Nephron (organoid): ENCODE results near the gene RSU1.

Source experiments
- H3K27ac Mint-ChIP-seq, 3 experiments: 2 replicates each; pipeline ENCODE4 v1.8.0; 2020; ENCODE audit warnings: mixed read lengths in 3 of 3, mild to moderate bottlenecking in 2 of 3, moderate library complexity in 1 of 3
- H3K27me3 Mint-ChIP-seq: 2 replicates; pipeline ENCODE4 v1.8.0; 2021; ENCODE audit warnings: low read depth, mild to moderate bottlenecking, moderate library complexity, mixed read lengths
- H3K36me3 Mint-ChIP-seq: 2 replicates; pipeline ENCODE4 v1.8.0; 2020; ENCODE audit warnings: low read depth, mixed read lengths
- H3K4me1 Mint-ChIP-seq: 2 replicates; pipeline ENCODE4 v1.8.0; 2020; ENCODE audit warnings: mixed read lengths
- H3K4me3 Mint-ChIP-seq, 3 experiments: 2 replicates each; pipeline ENCODE4 v1.8.0; 2020; ENCODE audit warnings: mild to moderate bottlenecking in 3 of 3, mixed read lengths in 3 of 3, moderate library complexity in 2 of 3
- H3K9me3 Mint-ChIP-seq: 2 replicates; pipeline ENCODE4 v1.8.0; 2020; ENCODE audit warnings: mixed read lengths
- CTCF ChIP-seq, 3 experiments: fragments of 200-600 bp; sonication (generic); IDR thresholded peaks; one replicate each; pipeline ENCODE4 v1.5.0; 2021; ENCODE audit warnings: antibody characterized with exemption in 3 of 3; ENCODE audit not compliant: unreplicated experiment in 3 of 3

RSU1 gene

GRCh38 chr10:16856567-16856966 is 39.3 kb upstream of the RSU1 start:
- Mint-ChIP-seq H3K4me3 (no peak overlapping the region), H3K27me3 (no peaks in the 10 kb centered on the region), H3K36me3 (no peaks in the 10 kb centered on the region)

GRCh38 chr10:16856092-16856491 is 38.9 kb upstream of the RSU1 start:
- Mint-ChIP-seq H3K4me3 (no peak overlapping the region), H3K27ac (peak overlapping the region in 2 of 3 experiments; percentile 51 to 58), H3K9me3 (no peaks in the 10 kb centered on the region), H3K4me1 (peaks cover 44% of the 10 kb centered on the region), H3K27me3 (no peaks in the 10 kb centered on the region), H3K36me3 (no peaks in the 10 kb centered on the region)
- TF ChIP-seq CTCF (IDR thresholded peaks at IDR 0.05; ENCODE audit: unreplicated experiment in 3 of 3) = no peak

More at GRCh38 chr10:16856567-16856966, 39.3 kb upstream of the RSU1 start:
- peaks cover 44% of the 10 kb centered on the region for H3K4me1 Mint-ChIP-seq
- no peaks in the 10 kb centered on the region for H3K9me3 Mint-ChIP-seq
- H3K27ac Mint-ChIP-seq = peak overlapping the region in 2 of 3 experiments; percentile 51 to 58
- TF ChIP-seq CTCF (IDR thresholded peaks at IDR 0.05; ENCODE audit: unreplicated experiment in 3 of 3) = no peak

- no peaks in the 10 kb centered on the region for H3K36me3 Mint-ChIP-seq
- peaks cover 48% of the 10 kb centered on the region for H3K4me1 Mint-ChIP-seq
- TF ChIP-seq CTCF (IDR thresholded peaks at IDR 0.05; ENCODE audit: unreplicated experiment in 3 of 3) = no peak
- H3K27me3 Mint-ChIP-seq = no peaks in the 10 kb centered on the region
- H3K27ac Mint-ChIP-seq = peak overlapping the region in 1 of 3 experiments; percentile 78
- no peaks in the 10 kb centered on the region for H3K9me3 Mint-ChIP-seq
- no peak overlapping the region for H3K4me3 Mint-ChIP-seq
These were observed 37.4 kb upstream of the RSU1 start for GRCh38 chr10:16854623-16855022.

- Mint-ChIP-seq H3K27me3 (no peaks in the 10 kb centered on the region), H3K27ac (peak overlapping the region; percentile 41 to 78 (median 52)), H3K9me3 (no peaks in the 10 kb centered on the region), H3K4me1 (peaks cover 56% of the 10 kb centered on the region), H3K4me3 (no peak overlapping the region), H3K36me3 (no peaks in the 10 kb centered on the region)
- TF ChIP-seq CTCF (IDR thresholded peaks at IDR 0.05; ENCODE audit: unreplicated experiment in 3 of 3) = no peak
These were observed 36.6 kb upstream of the RSU1 start for GRCh38 chr10:16853809-16854208.

GRCh38 chr10:16853201-16853600 is 36.0 kb upstream of the RSU1 start:
- no peaks in the 10 kb centered on the region for H3K9me3 Mint-ChIP-seq
- peak; percentile 33 to 38 (median 37) for TF ChIP-seq CTCF (IDR thresholded peaks at IDR 0.05; ENCODE audit: unreplicated experiment in 3 of 3)
- no peaks in the 10 kb centered on the region for H3K27me3 Mint-ChIP-seq
- no peaks in the 10 kb centered on the region for H3K36me3 Mint-ChIP-seq
- peak overlapping the region; percentile 41 to 78 (median 52) for H3K27ac Mint-ChIP-seq
- no peak overlapping the region for H3K4me3 Mint-ChIP-seq
- H3K4me1 Mint-ChIP-seq = peaks cover 57% of the 10 kb centered on the region

- H3K27me3 Mint-ChIP-seq = no peaks in the 10 kb centered on the region
- peaks cover 55% of the 10 kb centered on the region for H3K4me1 Mint-ChIP-seq
- H3K9me3 Mint-ChIP-seq = no peaks in the 10 kb centered on the region
- H3K4me3 Mint-ChIP-seq = no peak overlapping the region
- H3K36me3 Mint-ChIP-seq = no peaks in the 10 kb centered on the region
- TF ChIP-seq CTCF (IDR thresholded peaks at IDR 0.05; ENCODE audit: unreplicated experiment in 3 of 3) = no peak
- H3K27ac Mint-ChIP-seq = peak overlapping the region in 2 of 3 experiments; percentile 78 to 88
These were observed 35.4 kb upstream of the RSU1 start for GRCh38 chr10:16852624-16853023.
